Loucy (cell line): Measurements from ENCODE around the gene CIROP.

Experiments
- CTCF ChIP-seq: fragments of 200-600 bp; sonication (generic); conservative IDR thresholded peaks from 2 replicates; pipeline ENCODE4 v1.5.1; 2014; ENCODE audit warnings: mild to moderate bottlenecking, antibody characterized with exemption, low read length
- EZH2phosphoT487 ChIP-seq: fragments of 200-600 bp; IDR thresholded peaks from 2 replicates; pipeline ENCODE4 v1.6.1; 2018; ENCODE audit warnings: antibody characterized with exemption, mild to moderate bottlenecking, moderate library complexity, borderline replicate concordance

GRCh38 chr14:23085458-23085857, 19.3 kb downstream of the CIROP start:
- TF ChIP-seq EZH2phosphoT487 (no peak), CTCF (no peak)
